ENCODE data around the gene TNKS2.

Gene TNKS2

GRCh38 chr10:91820144-91820543, 21.9 kb downstream of the TNKS2 start:
- no peak overlapping the region for H3K4me3 ChIP-seq (replicated peaks; ENCODE audit: insufficient read depth, low read length)
- no peak overlapping the region for H3K27ac ChIP-seq (replicated peaks)
- no peaks in the 10 kb centered on the region for H3K27me3 ChIP-seq (ENCODE audit: insufficient read depth, poor library complexity, severe bottlenecking)
- no peak for TF ChIP-seq SPI1 (IDR thresholded peaks at IDR 0.05; ENCODE audit: borderline replicate concordance, low read depth)
- TF ChIP-seq POLR2AphosphoS5 (IDR thresholded peaks at IDR 0.05; ENCODE audit: low read depth), result no peak
- no peak for DNase-seq (ENCODE audit: low read depth in 1 of 2, low spot score in 1 of 2)

GRCh38 chr10:91824076-91824475, 25.9 kb downstream of the TNKS2 start:
- no peak overlapping the region for H3K27ac ChIP-seq (replicated peaks)
- no peak overlapping the region for H3K4me3 ChIP-seq (replicated peaks; ENCODE audit: insufficient read depth, low read length)
- no peak for TF ChIP-seq GABPA (IDR thresholded peaks at IDR 0.05; ENCODE audit: low read depth)
- TF ChIP-seq REST (IDR thresholded peaks at IDR 0.05; ENCODE audit: insufficient replicate concordance, low read depth), result no peak
- TF ChIP-seq POLR2AphosphoS5 (IDR thresholded peaks at IDR 0.05; ENCODE audit: low read depth), result no peak
- TF ChIP-seq CTCF (IDR thresholded peaks at IDR 0.05; ENCODE audit: insufficient read depth, low read length), result no peak
- no peak for TF ChIP-seq SPI1 (IDR thresholded peaks at IDR 0.05; ENCODE audit: borderline replicate concordance, low read depth)
- DNase-seq (ENCODE audit: low read depth in 1 of 2, low spot score in 1 of 2), result no peak
- H3K27me3 ChIP-seq (ENCODE audit: insufficient read depth, poor library complexity, severe bottlenecking), result no peaks in the 10 kb centered on the region

GRCh38 chr10:91829268-91829667, 31.0 kb downstream of the TNKS2 start:
- no peak overlapping the region for H3K4me3 ChIP-seq (replicated peaks; ENCODE audit: insufficient read depth, low read length)
- no peaks in the 10 kb centered on the region for H3K27me3 ChIP-seq (ENCODE audit: insufficient read depth, poor library complexity, severe bottlenecking)
- TF ChIP-seq GABPA (IDR thresholded peaks at IDR 0.05; ENCODE audit: low read depth), result no peak
- no peak for TF ChIP-seq REST (IDR thresholded peaks at IDR 0.05; ENCODE audit: insufficient replicate concordance, low read depth)
- no peak for TF ChIP-seq POLR2AphosphoS5 (IDR thresholded peaks at IDR 0.05; ENCODE audit: low read depth)
- TF ChIP-seq SPI1 (IDR thresholded peaks at IDR 0.05; ENCODE audit: borderline replicate concordance, low read depth), result no peak
- TF ChIP-seq CTCF (IDR thresholded peaks at IDR 0.05; ENCODE audit: insufficient read depth, low read length), result no peak

GRCh38 chr10:91838199-91838598, 40.0 kb downstream of the TNKS2 start:
- no peak for DNase-seq (ENCODE audit: low read depth in 1 of 2, low spot score in 1 of 2)
- no peak overlapping the region for H3K4me3 ChIP-seq (replicated peaks; ENCODE audit: insufficient read depth, low read length)
- no peak overlapping the region for H3K27ac ChIP-seq (replicated peaks)
- no peak for TF ChIP-seq POLR2AphosphoS5 (IDR thresholded peaks at IDR 0.05; ENCODE audit: low read depth)
- TF ChIP-seq REST (IDR thresholded peaks at IDR 0.05; ENCODE audit: insufficient replicate concordance, low read depth), result no peak
- TF ChIP-seq GABPA (IDR thresholded peaks at IDR 0.05; ENCODE audit: low read depth), result no peak
- no peak for TF ChIP-seq CTCF (IDR thresholded peaks at IDR 0.05; ENCODE audit: insufficient read depth, low read length)
- no peaks in the 10 kb centered on the region for H3K27me3 ChIP-seq (ENCODE audit: insufficient read depth, poor library complexity, severe bottlenecking)

More at GRCh38 chr10:91829268-91829667, 31.0 kb downstream of the TNKS2 start:
- DNase-seq (ENCODE audit: low read depth in 1 of 2, low spot score in 1 of 2), result no peak
- H3K27ac ChIP-seq (replicated peaks), result no peak overlapping the region

Measured in HL-60 (cell line).